WTC11 (cell line): ENCODE measurements around the gene SOWAHD. TPM values are rescaled to one million over a fixed set of nuclear protein-coding genes. Genes with fewer than 3 reads are reported as not detected.

ENCODE experiments used
- ATAC-seq: fragments of 200-7000 bp; cut with Tn5 transposase; 2 replicates; pipeline ENCODE4 v1.10.0; 2021; ENCODE audit warnings: mild to moderate bottlenecking, moderate library complexity
- CTCF ChIA-PET: fragments of 300-600 bp; sonication (Branson Sonifier 250); formaldehyde crosslinking; loops from one replicate; lab custom pipeline; 2021; ENCODE audit warnings: antibody characterized with exemption; lab: Charles Lee
- POLR2A ChIA-PET: fragments of 350-600 bp; sonication (Branson Sonifier 250); formaldehyde crosslinking; loops from one replicate; lab custom pipeline; 2021; ENCODE audit warnings: antibody characterized with exemption; lab: Charles Lee
- DNase-seq: peaks from one replicate; pipeline ENCODE4 v3.0.0; 2021; ENCODE audit warnings: low spot score
- H3K27ac Mint-ChIP-seq: 2 replicates; pipeline ENCODE4 v1.8.0; 2021; ENCODE audit warnings: mixed read lengths
- H3K27me3 Mint-ChIP-seq: 2 replicates; pipeline ENCODE4 v1.8.0; 2021; ENCODE audit warnings: low read depth, mild to moderate bottlenecking, moderate library complexity, mixed read lengths
- H3K36me3 Mint-ChIP-seq: 2 replicates; pipeline ENCODE4 v1.8.0; 2021; ENCODE audit warnings: mixed read lengths
- H3K4me1 Mint-ChIP-seq: 2 replicates; pipeline ENCODE4 v1.8.0; 2022; ENCODE audit warnings: mixed read lengths
- H3K4me3 Mint-ChIP-seq: 2 replicates; pipeline ENCODE4 v1.8.0; 2021; ENCODE audit warnings: mild to moderate bottlenecking, moderate library complexity, mixed read lengths
- H3K9me3 Mint-ChIP-seq: 2 replicates; pipeline ENCODE4 v1.8.0; 2021; ENCODE audit warnings: mixed read lengths
- ATF3 ChIP-seq: sonication (generic); formaldehyde crosslinking; conservative IDR thresholded peaks from 2 replicates; pipeline ENCODE4 v1.8.1; 2022; ENCODE audit warnings: mild to moderate bottlenecking, missing genetic modification reagents
- ATF6 ChIP-seq: sonication (generic); formaldehyde crosslinking; IDR thresholded peaks from 2 replicates; pipeline ENCODE4 v1.8.1; 2023; ENCODE audit warnings: mild to moderate bottlenecking, missing genetic modification reagents
- E2F1 ChIP-seq: sonication (generic); formaldehyde crosslinking; IDR thresholded peaks from 2 replicates; pipeline ENCODE4 v1.8.0; 2022; ENCODE audit warnings: mild to moderate bottlenecking, missing genetic modification reagents
- E2F5 ChIP-seq: sonication (generic); formaldehyde crosslinking; IDR thresholded peaks from 2 replicates; pipeline ENCODE4 v1.8.1; 2022; ENCODE audit warnings: mild to moderate bottlenecking, moderate library complexity, missing genetic modification reagents
- EMX1 ChIP-seq: fragments of 250-450 bp; sonication (Bioruptor Pico); IDR thresholded peaks from 2 replicates; pipeline ENCODE4 v1.8.0; 2021; ENCODE audit warnings: mild to moderate bottlenecking
- GTF2I ChIP-seq: fragments of 250-450 bp; sonication (Bioruptor Pico); conservative IDR thresholded peaks from 2 replicates; pipeline ENCODE4 v1.4.0; 2021; ENCODE audit warnings: mild to moderate bottlenecking
- JAZF1 ChIP-seq: fragments of 250-450 bp; sonication (Bioruptor Pico); IDR thresholded peaks from 2 replicates; pipeline ENCODE4 v1.9.0; 2021; ENCODE audit warnings: moderate library complexity, mild to moderate bottlenecking, inconsistent platforms
- JUN ChIP-seq: sonication (generic); formaldehyde crosslinking; IDR thresholded peaks from 2 replicates; pipeline ENCODE4 v1.8.0; 2023; ENCODE audit warnings: mild to moderate bottlenecking, missing genetic modification reagents
- MLX ChIP-seq: sonication (generic); formaldehyde crosslinking; IDR thresholded peaks from 2 replicates; pipeline ENCODE4 v1.8.1; 2023; ENCODE audit warnings: mild to moderate bottlenecking, missing genetic modification reagents, moderate library complexity
- SMAD3 ChIP-seq: sonication (generic); formaldehyde crosslinking; IDR thresholded peaks from 2 replicates; pipeline ENCODE4 v1.8.0; 2022; ENCODE audit warnings: missing genetic modification reagents, mild to moderate bottlenecking, borderline replicate concordance
- SMAD4 ChIP-seq: sonication (generic); formaldehyde crosslinking; IDR thresholded peaks from 2 replicates; pipeline ENCODE4 v1.8.0; 2022; ENCODE audit warnings: mild to moderate bottlenecking, missing genetic modification reagents
- STAT6 ChIP-seq: sonication (generic); formaldehyde crosslinking; conservative IDR thresholded peaks from 2 replicates; pipeline ENCODE4 v1.8.1; 2023; ENCODE audit warnings: mild to moderate bottlenecking, low read depth, missing genetic modification reagents, moderate library complexity
- TCF7 ChIP-seq: sonication (generic); formaldehyde crosslinking; IDR thresholded peaks from 2 replicates; pipeline ENCODE4 v1.8.0; 2022; ENCODE audit warnings: mild to moderate bottlenecking, low read depth, missing genetic modification reagents, moderate library complexity
- TEAD1 ChIP-seq: sonication (generic); formaldehyde crosslinking; IDR thresholded peaks from 2 replicates; pipeline ENCODE4 v1.8.0; 2022; ENCODE audit warnings: mild to moderate bottlenecking, missing genetic modification reagents
- TP53 ChIP-seq: sonication (generic); formaldehyde crosslinking; IDR thresholded peaks from 2 replicates; pipeline ENCODE4 v1.8.1; 2023; ENCODE audit warnings: mild to moderate bottlenecking, missing genetic modification reagents
- ZBTB21 ChIP-seq: sonication (generic); formaldehyde crosslinking; IDR thresholded peaks from 2 replicates; pipeline ENCODE4 v1.8.1; 2023; ENCODE audit warnings: mild to moderate bottlenecking, missing genetic modification reagents, borderline replicate concordance
- ZNF138 ChIP-seq: sonication (generic); formaldehyde crosslinking; conservative IDR thresholded peaks from 2 replicates; pipeline ENCODE4 v1.8.1; 2022; ENCODE audit warnings: mild to moderate bottlenecking, moderate library complexity, missing genetic modification reagents
- ZNF281 ChIP-seq: sonication (generic); formaldehyde crosslinking; IDR thresholded peaks from 2 replicates; pipeline ENCODE4 v1.8.0; 2023; ENCODE audit warnings: mild to moderate bottlenecking, missing genetic modification reagents
- ZNF512 ChIP-seq: sonication (generic); formaldehyde crosslinking; IDR thresholded peaks from 2 replicates; pipeline ENCODE4 v1.8.1; 2022; ENCODE audit warnings: missing genetic modification reagents, borderline replicate concordance
- ZNF671 ChIP-seq: fragments of 250-450 bp; sonication (Bioruptor Pico); IDR thresholded peaks from 2 replicates; pipeline ENCODE4 v1.8.0; 2021; ENCODE audit warnings: mild to moderate bottlenecking
- total RNA-seq: library from RNA; stranded (reverse); gene quantifications from 3 replicates; pipeline ENCODE4 v1.2.3, GENCODE V29; 2021

The SOWAHD gene
- total RNA-seq, 1 experiment from 2014 or later, result 5.0 TPM

- TF ChIP-seq ZBTB21 (CRISPR knock-in tag), result no peak
- no peak for TF ChIP-seq TEAD1
- TF ChIP-seq JUN (CRISPR knock-in tag), result no peak
- TF ChIP-seq ATF6, result no peak
- no peak for TF ChIP-seq SMAD3
- no peak for TF ChIP-seq ATF3
- no peak for TF ChIP-seq ZNF671 (CRISPR knock-in tag)
- TF ChIP-seq E2F1 (CRISPR knock-in tag), result no peak
- no peak for TF ChIP-seq GTF2I
- TF ChIP-seq EMX1 (CRISPR knock-in tag), result no peak
Measured at GRCh38 chrX:119708936-119709335, 49.5 kb upstream of the SOWAHD start (continued).

- no peak for DNase-seq
- POLR2A ChIA-PET, result no interaction called here
- no peaks in the 10 kb centered on the region for H3K9me3 Mint-ChIP-seq
- H3K27ac Mint-ChIP-seq, result no peak overlapping the region
- CTCF ChIA-PET, result interaction anchor here (0.8 kb wide), 1 partner anchor 20 kb away, joined by 3 read pairs; no protein-coding TSS in a partner anchor
- H3K27me3 Mint-ChIP-seq, result peaks cover 7% of the 10 kb centered on the region; the same call in 1 of the 2 replicates
- no peak for TF ChIP-seq ZNF512 (CRISPR knock-in tag)
- TF ChIP-seq SMAD4 (CRISPR knock-in tag), result no peak
- TF ChIP-seq ZNF138 (CRISPR knock-in tag), result no peak
- TF ChIP-seq TP53 (CRISPR knock-in tag), result no peak
- no peak for TF ChIP-seq ATF3
- no peak for TF ChIP-seq TCF7 (CRISPR knock-in tag)
- TF ChIP-seq ZNF281, result no peak
- no peaks in the 10 kb centered on the region for H3K4me1 Mint-ChIP-seq
- no peak overlapping the region for H3K4me3 Mint-ChIP-seq
- H3K36me3 Mint-ChIP-seq, result no peaks in the 10 kb centered on the region
- ATAC-seq, result no peak
Measured at GRCh38 chrX:119709630-119710029, 48.8 kb upstream of the SOWAHD start.

GRCh38 chrX:119721487-119721886, 36.9 kb upstream of the SOWAHD start:
- no peaks in the 10 kb centered on the region for H3K9me3 Mint-ChIP-seq
- H3K27ac Mint-ChIP-seq, result no peak overlapping the region
- DNase-seq, result no peak
- ChIA-PET POLR2A (no interaction called here), CTCF (interaction anchor here (1.3 kb wide), 1 partner anchor 8 kb away, joined by 5 read pairs; no protein-coding TSS in a partner anchor)
- ATAC-seq, result no peak
- no peaks in the 10 kb centered on the region for H3K4me1 Mint-ChIP-seq
- no peaks in the 10 kb centered on the region for H3K36me3 Mint-ChIP-seq
- H3K4me3 Mint-ChIP-seq, result no peak overlapping the region
- no peaks in the 10 kb centered on the region for H3K27me3 Mint-ChIP-seq
- TF ChIP-seq JAZF1 (CRISPR knock-in tag) (no peak), MLX (CRISPR knock-in tag) (no peak), E2F5 (CRISPR knock-in tag) (no peak), STAT6 (CRISPR knock-in tag) (no peak)
